Keratinocyte (primary cell): ENCODE results near the gene DNHD1.

Experiments
- EZH2 ChIP-seq: IDR thresholded peaks from one replicate; pipeline ENCODE4 v1.6.1; 2012; ENCODE audit warnings: inconsistent platforms, mild to moderate bottlenecking, low read length, moderate library complexity
- TF ChIP-seq, protein P1 (sequence below), 3 experiments: IDR thresholded peaks in 1 of 3; conservative IDR thresholded peaks in 1 of 3; optimal IDR thresholded peaks in 1 of 3; 2 replicates in 2 of 3; 3 replicates in 1 of 3; pipeline versions ENCODE3 to v1.5.1; 2011; ENCODE audit warnings: low read length in 3 of 3, mild to moderate bottlenecking in 3 of 3, moderate library complexity in 2 of 3, control low read depth in 1 of 3, inconsistent platforms in 1 of 3; ENCODE audit not compliant: insufficient read depth in 2 of 3; ENCODE audit errors: extremely low read depth in 1 of 3

DNA sequence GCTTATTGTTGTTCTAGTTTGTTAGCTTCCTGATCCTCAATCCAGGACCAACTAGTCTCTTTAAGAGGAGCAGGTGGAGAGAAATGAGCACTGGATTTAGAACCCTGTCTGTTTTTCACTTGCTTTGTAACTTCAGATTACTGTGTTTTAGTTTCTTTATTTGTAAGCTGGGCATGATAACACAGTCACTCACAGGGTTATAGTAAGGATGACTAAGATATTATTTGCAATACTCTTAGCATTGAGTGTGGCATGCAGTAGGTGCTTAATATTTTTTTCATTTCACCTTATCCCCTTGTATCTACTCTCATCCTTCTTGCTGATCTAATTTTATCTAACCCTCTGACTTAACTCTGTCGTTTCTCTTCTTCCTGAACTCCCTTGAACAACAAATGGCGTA lies 33.8 kb downstream of the DNHD1 start:
- TF ChIP-seq, protein P1, sequence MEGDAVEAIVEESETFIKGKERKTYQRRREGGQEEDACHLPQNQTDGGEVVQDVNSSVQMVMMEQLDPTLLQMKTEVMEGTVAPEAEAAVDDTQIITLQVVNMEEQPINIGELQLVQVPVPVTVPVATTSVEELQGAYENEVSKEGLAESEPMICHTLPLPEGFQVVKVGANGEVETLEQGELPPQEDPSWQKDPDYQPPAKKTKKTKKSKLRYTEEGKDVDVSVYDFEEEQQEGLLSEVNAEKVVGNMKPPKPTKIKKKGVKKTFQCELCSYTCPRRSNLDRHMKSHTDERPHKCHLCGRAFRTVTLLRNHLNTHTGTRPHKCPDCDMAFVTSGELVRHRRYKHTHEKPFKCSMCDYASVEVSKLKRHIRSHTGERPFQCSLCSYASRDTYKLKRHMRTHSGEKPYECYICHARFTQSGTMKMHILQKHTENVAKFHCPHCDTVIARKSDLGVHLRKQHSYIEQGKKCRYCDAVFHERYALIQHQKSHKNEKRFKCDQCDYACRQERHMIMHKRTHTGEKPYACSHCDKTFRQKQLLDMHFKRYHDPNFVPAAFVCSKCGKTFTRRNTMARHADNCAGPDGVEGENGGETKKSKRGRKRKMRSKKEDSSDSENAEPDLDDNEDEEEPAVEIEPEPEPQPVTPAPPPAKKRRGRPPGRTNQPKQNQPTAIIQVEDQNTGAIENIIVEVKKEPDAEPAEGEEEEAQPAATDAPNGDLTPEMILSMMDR (optimal IDR thresholded peaks at IDR 0.05 in 1 of 3, IDR thresholded peaks at IDR 0.05 in 1 of 3, conservative IDR thresholded peaks at IDR 0.05 in 1 of 3; ENCODE audit: extremely low read depth in 1 of 3, insufficient read depth in 2 of 3, low read length in 3 of 3), result no peak
- no peak for TF ChIP-seq EZH2
